HPDE6-E6E7 (cell line): Measurements from ENCODE around the gene ZNF660.
"Not testable (repeated sequence)": the region's sequence is repeated elsewhere in the genome, so short reads cannot be mapped to it uniquely, and the experiment has no call there.

Source experiments
- DNase-seq: peaks from one replicate; pipeline ENCODE4 v3.0.0; 2011; ENCODE audit warnings: missing footprints; ENCODE audit errors: extremely low spot score

The ZNF660 gene

DNA sequence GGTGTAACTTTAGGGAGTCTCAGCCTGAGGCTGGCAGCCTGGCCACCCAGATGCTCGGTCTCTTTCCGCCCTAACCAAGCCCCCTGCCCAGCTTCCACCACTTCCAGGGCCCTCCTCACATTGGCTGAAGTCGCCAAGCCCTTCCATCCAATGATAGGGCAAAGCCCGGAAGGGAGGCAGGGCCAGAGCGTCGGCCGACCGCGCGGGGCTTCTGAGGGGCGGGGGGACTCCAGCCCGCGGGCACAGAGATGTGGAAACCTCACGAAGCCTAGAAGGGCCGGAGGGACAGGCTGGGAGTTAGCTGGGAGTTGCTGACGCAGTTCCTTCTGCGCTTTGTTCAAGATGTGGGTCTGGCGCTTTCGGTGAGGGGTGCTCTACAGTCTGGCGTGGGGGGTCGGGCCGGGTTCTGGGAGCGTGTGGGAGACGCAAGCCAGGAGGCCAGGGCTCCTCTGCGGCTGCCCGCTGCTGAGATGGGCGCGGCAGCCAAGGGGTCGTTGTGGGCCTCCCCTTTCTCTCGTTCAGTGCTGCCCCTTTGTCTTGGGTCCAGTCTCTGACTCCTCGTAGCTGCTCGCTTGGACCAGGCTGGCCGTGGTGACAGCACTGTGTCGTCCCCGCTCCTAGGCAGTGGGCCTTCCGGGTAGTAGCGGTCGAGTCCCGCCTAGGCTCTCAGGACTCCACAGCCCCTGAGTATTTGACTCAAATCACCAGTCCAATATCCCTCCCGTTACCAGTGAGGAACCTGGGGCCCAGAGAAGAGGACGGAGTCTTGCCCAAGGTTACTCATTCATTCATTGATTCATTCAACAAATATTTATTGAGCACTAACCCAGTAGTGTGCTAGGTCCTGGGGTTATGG is at the start of gene ZNF660:
Gene ZNF660 (plus strand): TSS at position 319 of the 856 bp plus-strand sequence. CDS start 9,230 bp downstream, outside the sequence.
- no peak for DNase-seq

DNA sequence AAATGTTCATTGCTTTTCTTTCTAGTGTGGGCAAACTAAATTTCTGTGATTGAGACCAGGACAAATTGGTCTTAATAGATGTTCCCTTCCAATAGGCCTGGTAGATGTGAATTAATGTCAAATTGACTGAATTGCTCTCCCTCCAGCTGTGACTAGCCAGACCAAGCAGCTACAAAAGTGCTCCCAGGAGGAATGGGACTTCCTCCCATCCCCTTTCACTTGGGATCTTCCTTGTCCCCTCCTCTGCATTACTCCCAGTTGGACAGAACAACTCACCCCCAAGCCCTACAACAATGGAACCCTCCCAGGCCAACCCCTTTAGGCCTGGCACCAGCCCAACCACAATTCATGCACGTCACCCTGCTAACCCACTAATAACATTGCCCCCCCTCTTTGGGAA is 49.4 kb upstream of the ZNF660 start:
- no peak for DNase-seq

DNA sequence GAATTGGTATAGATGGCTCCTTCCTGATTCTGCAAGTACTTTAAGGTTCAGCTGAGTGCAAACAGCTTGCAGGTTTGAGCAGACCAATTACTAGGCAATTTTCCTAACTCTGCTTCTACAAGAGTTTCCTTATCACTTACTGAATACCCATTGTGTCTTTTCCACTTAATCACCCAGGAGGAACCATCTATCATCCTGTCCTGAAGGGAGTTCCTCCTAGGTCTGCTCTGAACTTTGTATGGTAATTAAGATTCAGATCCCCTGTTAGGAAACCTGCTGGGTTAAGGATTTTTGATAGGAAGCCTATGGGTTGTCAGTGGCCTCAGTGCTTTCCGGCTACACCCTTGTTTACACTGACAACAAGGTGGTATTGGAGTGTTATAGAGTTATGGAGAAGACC is 40.0 kb upstream of the ZNF660 start:
- DNase-seq: not testable (repeated sequence)

DNA sequence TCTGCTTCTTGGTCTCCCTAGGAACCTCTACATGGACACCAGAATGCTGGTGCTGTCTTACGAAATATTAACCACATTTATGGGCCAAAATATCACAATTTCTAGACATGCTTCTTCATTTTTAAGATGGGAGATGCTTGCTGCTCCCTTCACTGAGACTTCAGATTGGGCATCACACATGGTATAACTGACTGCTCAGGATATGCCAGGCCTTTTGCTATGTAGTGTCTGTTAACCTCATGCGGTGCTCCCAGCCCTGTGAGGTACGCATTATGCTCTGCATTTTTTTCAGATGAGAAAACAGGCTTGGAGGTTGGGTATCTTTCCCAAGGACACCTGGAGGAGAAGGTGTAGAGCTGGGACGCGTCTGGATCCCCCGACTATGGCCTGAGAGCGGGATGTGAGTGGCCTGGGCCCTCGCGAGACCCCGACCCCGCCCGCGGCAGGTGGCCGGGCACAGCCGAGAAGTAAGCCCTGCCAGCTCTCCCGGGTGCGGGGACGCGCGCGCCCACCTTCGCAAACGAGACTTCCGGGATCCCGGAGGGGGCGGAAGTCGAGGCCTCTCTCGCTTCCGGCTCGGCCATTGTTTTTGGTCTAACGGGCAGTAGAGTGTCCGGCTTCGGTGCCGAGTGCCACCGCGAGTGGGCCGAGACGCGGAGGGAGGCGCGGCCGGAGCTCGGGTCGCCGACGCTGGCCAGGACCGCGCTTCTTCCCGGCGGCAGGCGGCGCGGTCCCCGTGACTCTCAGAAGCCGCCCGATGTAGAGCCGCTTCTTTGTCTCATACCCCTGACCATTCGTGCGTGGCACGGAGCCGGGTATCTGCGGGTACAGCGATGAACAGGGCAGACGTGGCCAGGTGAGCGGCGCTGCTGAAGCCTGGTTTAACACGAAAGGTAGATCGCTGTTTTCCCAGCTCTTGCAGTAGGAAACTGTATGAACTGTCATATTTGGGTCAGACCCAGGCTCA is 29.9 kb upstream of the ZNF660 start, which contains the start of gene ZKSCAN7:
Gene ZKSCAN7 (plus strand): TSS at position 568 of the 967 bp plus-strand sequence. CDS start 1,855 bp downstream, outside the sequence.
- DNase-seq: no peak

DNA sequence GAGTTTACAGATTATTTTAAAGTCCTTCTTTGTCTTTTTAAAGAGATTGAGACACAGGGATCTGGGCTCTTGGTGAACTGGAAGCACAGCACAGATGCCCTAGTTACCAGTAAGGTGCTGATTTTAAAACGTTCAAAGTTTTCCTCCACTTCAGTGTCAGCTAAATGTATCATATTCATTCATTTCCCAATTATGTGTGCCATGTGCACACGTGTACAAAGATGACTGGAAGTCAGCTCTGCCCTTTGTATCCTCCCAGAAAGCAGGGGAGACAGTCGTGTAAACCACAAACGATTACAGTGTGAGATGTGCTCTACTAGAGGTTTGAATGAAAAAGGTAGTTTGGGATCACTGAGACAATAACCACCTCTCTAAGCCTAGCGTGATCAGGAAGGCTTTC is 29.0 kb upstream of the ZNF660 start:
- DNase-seq: no peak

DNA sequence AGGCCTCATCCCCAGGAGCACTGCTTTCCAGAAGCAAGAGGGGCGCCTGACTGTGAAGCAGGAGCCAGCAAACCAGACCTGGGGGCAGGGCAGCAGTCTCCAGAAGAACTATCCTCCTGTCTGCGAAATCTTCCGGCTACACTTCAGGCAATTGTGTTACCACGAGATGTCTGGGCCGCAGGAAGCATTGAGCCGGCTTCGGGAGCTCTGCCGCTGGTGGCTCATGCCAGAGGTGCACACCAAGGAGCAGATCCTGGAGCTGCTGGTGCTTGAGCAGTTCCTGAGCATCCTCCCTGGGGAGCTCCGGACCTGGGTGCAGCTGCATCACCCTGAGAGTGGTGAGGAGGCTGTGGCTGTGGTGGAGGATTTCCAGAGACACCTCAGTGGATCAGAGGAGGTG is 27.7 kb upstream of the ZNF660 start:
- DNase-seq: no peak

DNA sequence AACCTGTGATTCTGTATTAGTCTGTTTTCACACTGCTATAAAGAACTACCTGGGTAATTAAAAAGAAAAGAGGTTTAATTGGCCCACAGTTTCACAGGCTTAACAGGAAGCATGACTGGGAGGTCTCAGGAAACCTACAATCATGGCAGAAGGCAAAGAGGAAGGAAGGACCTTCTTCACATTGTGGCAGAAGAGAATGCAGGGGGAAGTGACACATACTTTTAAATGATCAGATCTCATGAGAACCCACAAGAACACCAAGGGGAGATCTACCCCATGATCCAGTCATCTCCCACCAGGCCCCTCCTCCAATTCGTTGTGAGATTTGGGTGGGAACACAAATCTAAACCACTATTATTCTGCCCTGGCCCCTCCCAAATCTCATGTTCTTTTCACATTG is 23.7 kb upstream of the ZNF660 start:
- DNase-seq: no peak

DNA sequence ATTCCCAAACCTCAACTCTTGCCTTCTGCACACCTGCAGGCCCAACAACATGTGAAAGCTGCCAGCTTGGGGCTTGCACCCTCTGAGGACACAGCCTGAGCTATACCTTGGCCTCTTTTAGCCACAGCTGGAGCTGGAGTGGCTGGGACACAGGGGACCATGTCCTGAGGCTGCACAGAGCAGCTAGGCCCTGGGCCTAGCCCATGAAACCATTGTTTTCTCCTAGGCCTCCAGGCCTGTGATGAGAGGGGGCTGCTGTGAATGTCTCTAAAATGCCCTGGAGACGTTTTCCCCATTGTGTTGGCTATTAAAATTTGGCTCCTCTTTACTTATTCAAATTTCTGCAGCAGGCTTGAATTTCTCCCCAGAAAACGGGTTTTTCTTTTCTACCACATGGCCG is 22.6 kb upstream of the ZNF660 start:
- no peak for DNase-seq

DNA sequence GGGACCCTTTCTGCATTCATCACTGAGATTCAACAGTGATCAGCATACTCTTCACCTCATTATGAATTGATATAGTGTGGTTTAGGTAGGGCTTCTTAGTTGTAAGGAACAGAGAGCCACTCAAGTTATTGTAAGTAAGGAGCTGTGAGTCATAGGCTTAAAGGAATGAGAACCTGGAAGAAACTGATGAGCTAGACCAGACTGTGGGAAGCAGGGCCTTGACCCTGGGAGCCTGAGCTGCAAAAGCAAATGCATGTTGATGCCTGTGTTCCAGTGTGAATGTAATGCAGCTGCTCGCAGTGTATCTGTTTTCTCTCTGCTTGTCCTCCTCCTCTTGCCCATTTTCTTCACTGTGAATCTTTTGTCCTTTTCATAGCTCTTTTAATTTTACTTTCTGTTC is 16.2 kb upstream of the ZNF660 start:
- no peak for DNase-seq

DNA sequence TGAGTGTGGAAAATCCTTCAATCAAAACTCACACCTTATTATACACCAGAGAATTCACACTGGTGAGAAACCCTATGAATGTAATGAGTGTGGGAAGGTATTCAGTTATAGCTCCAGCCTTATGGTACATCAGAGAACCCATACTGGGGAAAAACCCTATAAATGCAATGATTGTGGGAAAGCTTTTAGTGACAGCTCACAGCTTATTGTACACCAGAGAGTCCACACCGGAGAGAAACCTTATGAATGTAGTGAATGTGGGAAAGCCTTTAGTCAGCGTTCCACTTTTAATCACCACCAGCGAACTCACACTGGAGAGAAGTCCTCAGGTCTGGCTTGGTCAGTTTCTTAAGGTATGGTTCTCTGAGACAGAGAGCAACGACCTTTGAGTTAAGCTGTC is 13.7 kb upstream of the ZNF660 start:
- no peak for DNase-seq

DNA sequence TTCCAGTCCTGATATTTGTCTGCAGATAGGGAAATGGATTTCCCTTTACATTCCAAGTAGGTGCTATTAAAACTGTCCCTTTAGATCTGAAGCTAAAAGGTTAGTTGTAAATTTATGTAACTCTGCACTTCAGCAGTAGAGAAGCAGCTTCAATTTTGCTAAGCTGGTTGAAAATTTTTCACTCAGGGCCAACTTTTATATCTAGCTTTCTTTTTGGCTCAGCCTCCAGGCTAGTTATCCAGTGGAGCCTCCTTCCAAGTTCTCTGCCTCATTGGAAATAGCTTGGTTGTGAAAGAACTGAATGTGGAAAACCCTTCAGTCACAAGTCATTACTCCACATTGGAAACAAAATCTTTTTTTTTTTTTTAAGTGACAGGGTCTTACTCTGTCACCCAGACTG is 8.2 kb upstream of the ZNF660 start:
- no peak for DNase-seq

DNA sequence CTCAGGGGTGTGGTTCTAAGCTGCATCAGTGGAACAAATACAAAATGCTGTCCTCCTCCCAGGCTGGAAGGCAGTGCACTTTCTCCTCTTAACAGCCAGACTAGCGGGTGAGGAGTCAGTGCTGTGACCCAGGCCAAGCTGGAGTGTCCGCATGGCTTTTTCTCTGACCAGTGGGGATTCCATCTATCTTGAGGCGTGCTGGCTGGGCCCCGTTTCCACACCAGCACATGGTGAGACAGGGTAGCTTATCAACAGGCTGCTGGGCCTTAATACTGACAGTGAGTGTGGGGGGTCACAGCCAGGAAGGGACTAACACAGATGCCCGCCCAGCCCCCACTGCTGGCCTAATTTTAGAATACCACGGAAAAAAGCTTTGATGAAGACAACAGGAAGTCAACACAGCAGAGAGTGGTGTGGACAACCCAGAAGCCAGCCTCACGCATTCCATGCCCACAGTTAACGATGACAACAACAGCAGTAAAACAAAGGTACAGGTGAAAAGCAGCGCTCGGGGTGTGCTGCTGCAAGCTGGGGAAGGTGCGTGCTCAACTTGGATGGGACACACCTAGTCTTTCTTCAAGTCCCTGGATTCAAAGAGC is 7.3 kb upstream of the ZNF660 start:
- not testable (repeated sequence) for DNase-seq

DNA sequence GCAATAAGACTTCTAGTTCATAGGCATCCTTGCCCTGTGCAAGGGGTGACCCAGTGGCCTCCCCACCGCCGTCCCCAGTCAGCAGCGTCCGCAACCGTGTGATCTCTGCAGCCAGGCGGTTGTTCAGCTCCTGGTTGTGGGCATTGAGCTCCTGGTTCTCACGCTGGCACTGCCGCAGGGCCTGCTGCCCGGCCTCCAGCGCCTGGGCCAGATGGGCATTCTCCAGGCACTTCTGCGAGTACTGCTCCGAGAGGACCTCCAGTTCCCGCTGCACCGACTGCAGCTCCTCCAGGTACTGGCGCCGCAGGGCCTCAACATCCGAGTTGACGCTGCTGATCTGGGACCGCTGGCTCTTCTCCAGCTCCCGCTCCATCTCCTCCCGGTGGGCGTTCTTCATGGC is 6.4 kb upstream of the ZNF660 start:
- DNase-seq: not testable (repeated sequence)

DNA sequence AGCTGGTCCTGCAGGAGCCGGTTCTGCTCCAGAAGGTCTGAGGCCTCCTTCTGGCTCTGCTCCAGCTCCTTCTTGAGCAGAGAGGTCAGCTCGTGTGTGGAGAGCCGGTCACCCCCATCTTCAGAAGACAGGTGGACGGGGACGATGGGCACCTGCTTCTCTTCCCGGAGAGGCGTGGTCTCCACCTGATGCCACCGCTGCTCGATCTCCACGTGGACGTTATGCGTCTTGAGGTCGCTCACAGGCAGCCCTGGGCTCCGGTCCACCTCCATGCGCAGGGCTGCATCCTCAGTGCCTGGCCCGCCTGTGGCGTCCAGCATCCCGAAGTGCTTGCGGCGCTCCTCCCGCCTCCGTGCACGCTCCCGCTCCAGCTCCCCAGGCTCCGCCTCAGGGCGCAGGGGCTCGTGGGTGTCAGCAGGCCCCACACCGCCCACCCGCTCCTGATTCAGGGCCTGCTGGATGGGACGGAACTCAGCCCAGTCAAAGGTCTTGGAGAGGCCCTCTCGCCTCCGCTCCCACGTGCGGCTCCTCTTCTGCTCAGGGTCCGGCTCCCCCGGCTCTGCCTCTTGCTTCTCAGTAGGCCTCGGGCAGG is 5.7 kb upstream of the ZNF660 start:
- not testable (repeated sequence) for DNase-seq

DNA sequence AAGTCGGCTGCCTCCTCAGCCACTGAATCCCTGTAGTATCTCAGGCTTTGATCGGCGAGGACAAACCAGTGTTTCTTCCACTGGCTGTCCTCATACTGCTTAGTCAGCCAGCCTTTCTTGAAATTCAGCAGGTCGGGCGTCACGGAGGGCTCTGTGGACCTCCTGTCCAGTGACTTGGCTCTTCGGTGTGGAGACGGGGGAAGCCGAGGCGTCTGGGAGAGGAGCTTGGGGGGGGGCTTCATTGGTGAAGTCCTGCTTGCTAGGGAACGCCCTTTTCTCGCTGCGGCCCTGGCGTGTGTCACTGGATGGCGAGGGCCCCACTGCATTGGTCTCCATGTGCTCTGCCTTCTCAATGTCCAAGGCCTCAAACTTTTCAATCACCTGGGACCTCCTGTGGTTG is 5.0 kb upstream of the ZNF660 start:
- not testable (repeated sequence) for DNase-seq

DNA sequence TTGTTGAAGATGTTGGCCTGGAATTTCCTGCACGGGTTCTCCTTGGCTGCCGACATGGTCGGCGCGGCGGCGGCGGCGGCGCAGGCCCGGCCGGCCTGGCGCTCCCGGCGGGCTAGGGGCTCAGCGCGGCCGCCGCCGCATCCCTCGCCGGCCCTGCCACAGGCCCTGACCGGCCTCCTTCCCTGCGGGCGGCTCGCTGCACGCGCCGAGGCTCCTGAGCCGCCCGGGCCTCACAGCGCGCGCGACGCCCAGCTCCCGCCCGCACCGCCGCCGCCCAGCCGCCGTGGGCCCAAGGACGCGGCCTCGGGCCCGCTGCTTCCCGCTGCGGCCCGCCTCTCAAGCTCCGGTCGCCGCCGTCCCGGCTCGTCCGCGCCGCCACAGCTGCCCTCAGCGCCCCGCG is 3.8 kb upstream of the ZNF660 start:
- DNase-seq: not testable (repeated sequence)

DNA sequence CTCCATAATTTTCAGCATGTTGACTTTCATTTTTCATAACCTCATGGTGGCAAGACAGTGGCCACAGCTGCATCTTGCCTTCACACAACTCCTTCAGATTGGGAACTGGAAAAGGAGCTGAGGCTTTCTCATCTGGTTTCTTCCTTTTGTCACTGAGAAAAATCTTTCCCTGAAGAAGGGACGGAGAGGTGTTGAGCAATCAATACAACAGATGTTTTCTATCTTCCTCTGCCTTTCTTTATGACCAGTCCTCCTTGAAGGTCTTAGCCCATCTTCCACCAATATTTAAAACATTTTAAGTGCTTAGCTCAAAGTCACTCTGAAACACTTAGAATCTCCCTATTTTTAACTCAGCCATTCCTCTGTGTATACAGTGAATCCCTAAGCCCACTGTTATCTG is 11.9 kb downstream of the ZNF660 start:
- DNase-seq: no peak

DNA sequence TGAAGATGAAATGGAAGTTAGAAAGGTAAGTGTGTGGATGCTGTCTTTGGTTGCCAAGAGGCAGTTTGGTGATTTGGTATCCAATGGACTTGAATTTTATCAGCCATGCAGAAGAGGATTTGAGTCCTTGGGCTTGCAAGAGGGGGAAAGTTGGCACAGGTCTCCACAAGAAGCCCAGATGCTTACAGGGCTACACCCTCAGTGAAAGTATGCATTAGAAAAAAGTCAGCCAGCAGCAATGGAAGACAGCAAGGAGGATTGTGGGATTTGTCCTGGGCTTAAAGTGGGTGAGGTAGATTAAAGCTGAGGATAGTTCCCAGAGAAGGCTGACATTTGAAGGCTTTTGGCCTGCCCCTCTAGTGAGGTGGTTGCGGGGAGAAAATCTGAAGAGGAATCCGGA is 17.0 kb downstream of the ZNF660 start:
- no peak for DNase-seq

DNA sequence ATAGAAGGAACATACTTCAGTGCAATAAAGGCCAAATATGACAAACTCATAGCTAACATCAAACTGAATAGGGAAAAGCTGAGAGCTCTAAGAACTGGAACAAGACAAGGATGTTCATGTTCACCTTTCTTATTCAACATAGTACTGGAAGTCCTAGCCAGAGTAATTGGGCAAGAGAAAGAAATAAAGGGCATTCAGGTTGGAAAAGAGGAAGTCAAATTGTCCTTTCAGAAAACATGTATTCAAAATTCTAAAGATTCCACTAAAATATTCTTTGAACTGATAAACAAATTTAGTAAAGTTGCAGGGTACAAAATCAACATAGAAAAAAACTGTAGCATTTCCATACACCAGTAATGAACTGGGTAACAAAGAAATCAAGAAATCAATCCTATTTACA is 27.9 kb downstream of the ZNF660 start:
- no peak for DNase-seq

DNA sequence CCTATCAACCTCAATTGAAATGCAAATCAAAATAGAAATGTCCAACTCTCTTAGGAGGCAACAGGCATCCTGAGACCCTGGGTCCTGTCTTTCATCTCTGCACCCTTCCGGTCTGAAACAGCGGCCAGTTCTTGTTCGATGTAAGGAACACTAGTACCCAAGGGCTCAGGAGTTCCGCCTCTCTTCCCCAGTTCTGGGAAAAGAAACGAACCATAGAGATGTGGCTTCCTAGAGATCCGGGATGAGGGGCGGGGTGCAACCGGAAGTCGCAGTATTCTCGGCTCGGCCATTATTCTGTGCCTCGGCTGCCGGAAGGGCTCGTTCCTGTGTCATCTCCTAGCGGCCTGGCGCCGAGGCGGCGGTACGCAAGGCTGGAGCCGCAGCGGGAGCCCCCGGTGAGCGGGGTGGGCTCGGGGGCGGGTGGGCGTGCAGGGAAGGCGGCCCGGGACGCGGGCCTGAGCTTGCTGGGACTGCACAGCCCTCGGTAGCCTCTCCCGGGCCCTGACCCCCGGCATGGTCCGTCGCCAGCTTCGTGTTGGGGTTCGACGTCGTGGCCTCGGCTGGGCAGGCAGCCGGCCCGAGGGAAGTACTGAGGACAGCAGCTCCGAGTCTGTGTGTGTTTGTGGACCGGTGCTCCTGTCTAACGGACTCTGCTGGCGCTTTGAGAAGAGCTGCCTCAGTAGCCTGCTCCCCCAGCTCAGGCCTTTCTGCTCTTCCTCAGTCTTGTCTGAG is 40.2 kb downstream of the ZNF660 start, which contains the start of gene ZNF197:
Gene ZNF197 (plus strand): TSS at position 288 of the 732 bp plus-strand sequence. CDS start 4,119 bp downstream, outside the sequence.
- peak; percentile 41 for DNase-seq

DNA sequence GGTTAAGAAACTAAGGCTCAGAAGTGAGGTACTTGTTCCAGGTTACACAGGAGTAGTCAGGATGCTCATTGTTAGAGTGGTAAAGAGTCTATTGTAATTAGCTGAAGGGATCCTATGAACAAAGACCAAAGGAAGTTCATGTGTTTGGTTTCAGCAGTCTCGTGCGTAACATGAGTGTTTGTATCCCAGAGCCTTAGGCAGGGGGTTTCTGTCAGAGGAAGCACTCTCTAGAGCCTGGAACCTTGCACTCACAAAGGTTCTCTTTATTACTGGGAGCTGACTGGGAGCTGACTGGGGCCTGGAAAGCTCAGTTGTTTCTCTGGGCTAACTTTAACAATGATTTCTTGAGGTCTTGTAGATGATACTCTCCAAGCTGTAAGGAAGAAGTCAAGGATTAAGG is 44.0 kb downstream of the ZNF660 start:
- no peak for DNase-seq
